Ishikawa (cell line): Measurements from ENCODE around the gene SDCCAG8.

Experiments used
- EP300 ChIP-seq: IDR thresholded peaks from 2 replicates; pipeline ENCODE4 v1.6.1; 2012; ENCODE audit warnings: borderline replicate concordance
- NFIC ChIP-seq: IDR thresholded peaks from 2 replicates; pipeline ENCODE4 v1.6.1; 2012
- RAD21 ChIP-seq: IDR thresholded peaks from 2 replicates; pipeline ENCODE4 v1.6.1; 2012; ENCODE audit warnings: low read depth
- TAF1 ChIP-seq: IDR thresholded peaks from 2 replicates; pipeline ENCODE4 v1.6.1; 2012; ENCODE audit warnings: low read depth, mild to moderate bottlenecking
- TEAD4 ChIP-seq: IDR thresholded peaks from 2 replicates; pipeline ENCODE4 v1.6.1; 2012
- YY1 ChIP-seq: IDR thresholded peaks from 2 replicates; pipeline ENCODE4 v1.6.1; 2012; ENCODE audit warnings: low read depth

DNA sequence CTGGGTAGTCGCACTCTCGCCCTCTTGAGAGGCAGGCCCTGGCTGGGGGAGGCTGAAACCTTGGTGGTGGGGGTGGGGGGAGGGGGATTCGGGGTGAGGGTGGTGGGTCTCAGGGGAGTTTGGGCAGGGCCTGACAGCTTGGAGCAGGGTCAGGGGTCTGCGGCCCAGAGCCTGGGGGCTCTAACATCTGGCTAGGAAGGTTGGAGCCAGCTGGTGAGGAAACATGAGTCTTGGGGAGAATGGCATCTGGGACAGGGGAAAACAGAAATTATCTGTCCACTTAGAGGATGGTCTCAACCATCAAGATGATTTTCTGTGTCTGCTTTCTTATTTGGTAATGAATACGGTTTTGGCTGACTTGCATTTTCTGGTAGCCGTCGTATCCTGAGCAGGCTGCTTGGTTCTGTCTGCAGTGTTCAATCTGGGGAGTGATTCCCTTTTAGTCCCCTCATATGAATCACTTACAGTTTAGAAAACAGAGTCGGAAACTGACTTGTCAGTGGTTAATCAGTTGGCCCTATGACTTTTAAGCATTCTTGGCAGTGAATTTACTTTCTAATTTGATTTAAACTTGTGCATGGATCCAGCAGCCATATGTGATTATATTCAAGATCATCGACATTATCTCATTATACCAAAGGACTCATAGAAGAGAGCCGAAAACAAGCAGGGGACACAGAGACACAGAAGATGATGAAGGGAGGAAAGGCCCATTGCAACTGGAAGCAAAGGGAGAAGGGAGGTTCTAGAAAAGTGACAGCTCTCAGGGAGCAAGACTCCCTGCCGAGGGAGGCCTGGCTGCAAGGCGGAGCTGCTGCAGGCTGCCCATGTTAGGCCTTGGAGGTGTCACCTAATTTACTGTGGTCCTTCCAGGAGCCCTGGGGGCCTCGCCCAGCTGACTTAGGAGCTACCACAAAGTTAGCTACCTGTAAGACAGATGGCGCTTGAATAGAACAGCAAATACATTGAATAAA lies 237.6 kb downstream of the SDCCAG8 start:
- TF ChIP-seq TAF1 = no peak
- TF ChIP-seq NFIC = no peak
- TF ChIP-seq YY1 = no peak
- TF ChIP-seq EP300 = no peak
- TF ChIP-seq RAD21 = no peak
- no peak for TF ChIP-seq TEAD4
